Uterus (tissue), 4 donors: Measurements from ENCODE around the gene NKAIN2. TPM values are rescaled to one million over a fixed set of nuclear protein-coding genes. Genes with fewer than 3 reads are reported as not detected.
"Not testable (repeated sequence)": the region's sequence is repeated elsewhere in the genome, so short reads cannot be mapped to it uniquely, and the experiment has no call there.

Experiments
- DNase-seq, 2 donors: peaks; one replicate each; pipeline ENCODE4 v3.0.0-alpha.2; 2019 to 2020
- H3K27ac ChIP-seq, 2 donors: fragments of 200-600 bp; sonication (generic); 1 replicate in 1 of 2; 2 replicates in 1 of 2; pipeline ENCODE4 v1.5.1; 2016 to 2018
- H3K27me3 ChIP-seq, 2 donors: fragments of 200-600 bp; sonication (generic); one replicate each; pipeline ENCODE4 v1.5.1; 2018 to 2019; ENCODE audit warnings: control low read depth in 1 of 2
- H3K36me3 ChIP-seq, 2 donors: fragments of 200-600 bp; sonication (generic); one replicate each; pipeline ENCODE4 v1.5.1; 2019; ENCODE audit warnings: control low read depth in 1 of 2
- H3K4me1 ChIP-seq, 2 donors: fragments of 200-600 bp; sonication (generic); one replicate each; pipeline ENCODE4 v1.5.1; 2018 to 2019; ENCODE audit warnings: control low read depth in 1 of 2
- H3K4me3 ChIP-seq, 2 donors: fragments of 200-600 bp; sonication (generic); 1 replicate in 1 of 2; 2 replicates in 1 of 2; pipeline ENCODE4 v1.5.1; 2018 to 2019; ENCODE audit warnings: mild to moderate bottlenecking in 1 of 2
- H3K9me3 ChIP-seq, 2 donors: fragments of 200-600 bp; sonication (generic); one replicate each; pipeline ENCODE4 v1.5.1; 2019; ENCODE audit warnings: control low read depth in 1 of 2
- CTCF ChIP-seq, 4 experiments: fragments of 200-600 bp in 2 of 4; fragments of 450-650 bp in 2 of 4; sonication (generic) in 2 of 4; IDR thresholded peaks; one replicate each; pipeline ENCODE4 v1.5.1; 2016 to 2019; ENCODE audit warnings: antibody characterized with exemption in 4 of 4, mild to moderate bottlenecking in 2 of 4, moderate library complexity in 1 of 4
- POLR2A ChIP-seq, 2 donors: fragments of 450-650 bp; IDR thresholded peaks; one replicate each; pipeline ENCODE4 v1.6.1; 2016; ENCODE audit warnings: antibody characterized with exemption in 2 of 2, mild to moderate bottlenecking in 1 of 2, moderate library complexity in 1 of 2
- intact Hi-C: fragments of 100-400 bp; cut with DNase I; formaldehyde crosslinking; loops from one replicate; pipeline ENCODE4 v1.15.1; 2023; ENCODE audit warnings: low total_unique reads
- total RNA-seq, 4 donors: library from RNA; depleted of rRNA in 3 of 4; stranded (reverse); fragments of >200 nt in 3 of 4; gene quantifications; one replicate each; pipeline versions ENCODE4 v1.1.0 to v1.2.4, GENCODE V29; 2014 to 2023
- donor health status: DM: yes; HTN: yes; CAD: no.

NKAIN2 gene
- total RNA-seq, 4 donors from 2014 or later, result 0.59 to 1.1 (median 1.0) TPM; not detected in 1

DNA sequence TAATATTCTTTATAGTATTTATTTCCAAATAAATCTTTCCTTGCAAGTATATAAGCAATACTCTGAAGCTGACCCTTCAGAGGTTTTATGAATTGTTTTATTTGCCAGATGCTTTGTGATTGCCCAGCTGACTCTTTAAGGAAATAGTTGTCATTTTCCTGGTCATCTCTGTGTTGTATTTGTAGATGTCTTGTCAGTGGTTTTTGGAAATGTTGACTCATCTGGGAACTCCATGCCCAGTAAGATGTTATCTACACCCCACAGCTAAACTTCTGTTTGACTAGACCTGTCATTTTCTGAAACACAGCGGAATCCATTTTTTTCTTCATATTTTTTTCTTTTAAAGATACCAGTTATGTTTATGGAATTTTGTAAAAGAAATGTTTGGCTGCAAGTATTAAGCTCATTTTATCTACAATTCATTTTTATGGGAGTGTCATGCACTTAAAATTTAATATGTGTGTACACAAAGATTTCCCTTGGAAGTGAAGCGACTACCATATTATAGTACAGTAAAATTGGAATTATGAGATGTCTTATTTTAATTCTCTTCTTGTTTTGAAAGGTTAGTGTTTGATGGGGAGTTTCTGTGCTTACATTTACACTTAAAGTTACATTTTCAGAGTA, 491.0 kb downstream of the NKAIN2 start:
- Histone ChIP-seq H3K27ac (no peak overlapping the region), H3K36me3 (no peaks in the 10 kb centered on the region), H3K4me3 (no peak overlapping the region), H3K27me3 (no peaks in the 10 kb centered on the region), H3K4me1 (no peaks in the 10 kb centered on the region), H3K9me3 (no peaks in the 10 kb centered on the region)
- intact Hi-C loops, result no loop called here
- no peak for DNase-seq
- TF ChIP-seq POLR2A (IDR thresholded peaks at IDR 0.05) (no peak), CTCF (IDR thresholded peaks at IDR 0.05) (no peak)

- intact Hi-C loops, result no loop called here
- H3K27me3 ChIP-seq, result no peaks in the 10 kb centered on the region
- H3K9me3 ChIP-seq, result no peaks in the 10 kb centered on the region
- no peak for DNase-seq
- TF ChIP-seq CTCF (IDR thresholded peaks at IDR 0.05) (no peak), POLR2A (IDR thresholded peaks at IDR 0.05) (no peak)
- no peak overlapping the region for H3K4me3 ChIP-seq
- H3K36me3 ChIP-seq, result no peaks in the 10 kb centered on the region
- H3K27ac ChIP-seq, result no peak overlapping the region
- H3K4me1 ChIP-seq, result no peaks in the 10 kb centered on the region
Measured at GRCh38 chr6:124297507-124297906, 493.8 kb downstream of the NKAIN2 start.

GRCh38 chr6:124298730-124299129, 495.1 kb downstream of the NKAIN2 start:
- no peak overlapping the region for H3K4me3 ChIP-seq
- H3K36me3 ChIP-seq, result no peaks in the 10 kb centered on the region
- H3K9me3 ChIP-seq, result no peaks in the 10 kb centered on the region
- no peak overlapping the region for H3K27ac ChIP-seq
- DNase-seq, result no peak
- no peaks in the 10 kb centered on the region for H3K4me1 ChIP-seq
- intact Hi-C loops, result no loop called here
- no peaks in the 10 kb centered on the region for H3K27me3 ChIP-seq
- TF ChIP-seq POLR2A (IDR thresholded peaks at IDR 0.05), result no peak
- TF ChIP-seq CTCF (IDR thresholded peaks at IDR 0.05), result no peak

DNA sequence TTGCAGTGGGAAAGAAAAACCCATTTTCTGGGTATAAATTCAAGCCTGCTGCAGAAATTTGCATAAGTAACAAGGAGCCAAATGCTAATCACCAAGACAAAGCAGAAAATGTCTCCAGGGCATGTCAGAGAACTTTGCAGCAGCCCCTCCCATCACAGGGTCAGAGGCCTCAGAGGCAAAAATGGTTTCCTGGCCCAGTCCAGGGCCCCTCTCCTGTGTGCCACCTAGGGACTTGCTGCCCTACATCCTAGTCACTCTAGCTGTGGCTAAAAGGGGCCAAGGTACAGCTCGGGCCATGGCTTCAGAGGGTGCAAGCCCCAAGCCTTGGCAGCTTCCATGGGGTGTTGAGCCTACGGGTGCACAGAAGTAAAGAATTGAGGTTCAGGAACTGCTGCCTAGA, 497.2 kb downstream of the NKAIN2 start:
- intact Hi-C loops, H3K9me3 ChIP-seq, H3K4me3 ChIP-seq, H3K4me1 ChIP-seq, H3K36me3 ChIP-seq, H3K27me3 ChIP-seq, H3K27ac ChIP-seq, DNase-seq: not testable (repeated sequence)

GRCh38 chr6:124303971-124304370, 500.3 kb downstream of the NKAIN2 start:
- TF ChIP-seq POLR2A (IDR thresholded peaks at IDR 0.05) (no peak), CTCF (IDR thresholded peaks at IDR 0.05) (no peak)
- no peaks in the 10 kb centered on the region for H3K9me3 ChIP-seq
- no peak for DNase-seq
- no peak overlapping the region for H3K27ac ChIP-seq
- H3K36me3 ChIP-seq, result no peaks in the 10 kb centered on the region
- no peaks in the 10 kb centered on the region for H3K4me1 ChIP-seq
- H3K27me3 ChIP-seq, result no peaks in the 10 kb centered on the region
- intact Hi-C loops, result no loop called here
- H3K4me3 ChIP-seq, result no peak overlapping the region

DNA sequence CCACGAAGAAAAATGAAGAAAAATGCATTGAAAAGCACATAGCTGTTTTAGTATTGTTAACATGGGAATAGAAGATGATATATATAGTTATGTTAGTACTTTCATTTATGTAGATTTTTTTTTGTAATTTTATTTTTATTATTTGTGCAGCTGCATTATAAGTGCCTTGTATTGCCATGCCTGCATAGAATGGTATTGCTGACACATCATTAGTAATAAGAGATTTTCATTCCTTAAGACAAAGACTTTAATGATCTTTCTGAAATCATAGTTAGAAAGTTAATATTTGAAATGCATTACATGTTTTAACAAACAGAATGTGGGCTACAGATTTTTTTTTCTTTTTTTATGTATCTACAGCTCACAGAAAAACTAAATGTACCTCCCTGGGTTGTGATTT, 506.5 kb downstream of the NKAIN2 start:
- intact Hi-C loops, result no loop called here
- H3K4me1 ChIP-seq, result no peaks in the 10 kb centered on the region
- no peaks in the 10 kb centered on the region for H3K36me3 ChIP-seq
- no peak for TF ChIP-seq POLR2A (IDR thresholded peaks at IDR 0.05)
- TF ChIP-seq CTCF (IDR thresholded peaks at IDR 0.05), result no peak
- no peak for DNase-seq
- H3K4me3 ChIP-seq, result no peak overlapping the region
- H3K27me3 ChIP-seq, result no peaks in the 10 kb centered on the region
- H3K27ac ChIP-seq, result no peak overlapping the region
- H3K9me3 ChIP-seq, result no peaks in the 10 kb centered on the region
